K562 (cell line): Measurements from ENCODE around the gene AIG1.

Experiments used
- ARHGAP35 ChIP-seq: fragments of 450-650 bp; IDR thresholded peaks from 2 replicates; pipeline ENCODE4 v1.6.1; 2018; ENCODE audit not compliant: partially characterized antibody
- CBX8 ChIP-seq: fragments of 200-600 bp; sonication (generic); IDR thresholded peaks from 2 replicates; pipeline ENCODE4 v1.6.1; 2012; ENCODE audit warnings: borderline replicate concordance, mixed run types, low read depth, mild to moderate bottlenecking, moderate library complexity, mixed read lengths, low read length, control low read depth, inconsistent platforms; ENCODE audit not compliant: poor library complexity, severe bottlenecking; ENCODE audit errors: extremely low read depth
- E2F3 ChIP-seq: fragments of 250-450 bp; sonication (Bioruptor Pico); IDR thresholded peaks from 2 replicates; pipeline ENCODE4 v1.4.0; 2020; ENCODE audit warnings: mild to moderate bottlenecking
- ESRRA ChIP-seq: fragments of 450-650 bp; IDR thresholded peaks from 2 replicates; pipeline ENCODE4 v1.6.1; 2014; ENCODE audit warnings: low read depth, mild to moderate bottlenecking, moderate library complexity, borderline replicate concordance
- GTF2F1 ChIP-seq: IDR thresholded peaks from 2 replicates; pipeline ENCODE4 v1.6.1; 2011; ENCODE audit warnings: low read depth, low read length, improper control_type of control experiment
- HDAC3 ChIP-seq: fragments of 450-650 bp; IDR thresholded peaks from 2 replicates; pipeline ENCODE4 v1.6.1; 2018; ENCODE audit warnings: borderline replicate concordance, mild to moderate bottlenecking, moderate library complexity; ENCODE audit not compliant: partially characterized antibody
- SMAD1 ChIP-seq: fragments of 150-350 bp; IDR thresholded peaks from 2 replicates; pipeline ENCODE4 v1.6.1; 2014; ENCODE audit warnings: low read length, low read depth; ENCODE audit not compliant: partially characterized antibody
- SMAD3 ChIP-seq: fragments of 450-650 bp; formaldehyde crosslinking; conservative IDR thresholded peaks from 2 replicates; pipeline ENCODE4 v1.4.0; 2020; ENCODE audit warnings: mild to moderate bottlenecking
- STAT6 ChIP-seq: sonication (generic); formaldehyde crosslinking; IDR thresholded peaks from 2 replicates; pipeline ENCODE4 v1.8.1; 2023; ENCODE audit warnings: mild to moderate bottlenecking, missing genetic modification reagents
- YY1 ChIP-seq, 3 experiments: IDR thresholded peaks; 2 replicates each; pipeline ENCODE4 v1.6.1; 2011; ENCODE audit warnings: low read length in 2 of 3, mild to moderate bottlenecking in 2 of 3, moderate library complexity in 2 of 3, borderline replicate concordance in 1 of 3, control low read depth in 1 of 3, low read depth in 1 of 3; ENCODE audit not compliant: insufficient read depth in 3 of 3, insufficient replicate concordance in 2 of 3, control insufficient read depth in 1 of 3, insufficient read length in 1 of 3; ENCODE audit errors: extremely low read depth in 1 of 3
- TF ChIP-seq, protein P1 (sequence below), 3 experiments: IDR thresholded peaks in 2 of 3; conservative IDR thresholded peaks in 1 of 3; 2 replicates each; pipeline ENCODE4 v1.5.1; 2011 to 2012; ENCODE audit warnings: low read length in 3 of 3, mild to moderate bottlenecking in 3 of 3, control low read depth in 2 of 3, improper control_type of control experiment in 1 of 3, inconsistent platforms in 1 of 3, low read depth in 1 of 3, mixed read lengths in 1 of 3, moderate library complexity in 1 of 3; ENCODE audit not compliant: insufficient read depth in 2 of 3
- TF ChIP-seq, protein P2 (sequence below): sonication (generic); formaldehyde crosslinking; IDR thresholded peaks from 2 replicates; pipeline ENCODE4 v1.8.0; 2023; ENCODE audit warnings: mild to moderate bottlenecking, missing genetic modification reagents

DNA sequence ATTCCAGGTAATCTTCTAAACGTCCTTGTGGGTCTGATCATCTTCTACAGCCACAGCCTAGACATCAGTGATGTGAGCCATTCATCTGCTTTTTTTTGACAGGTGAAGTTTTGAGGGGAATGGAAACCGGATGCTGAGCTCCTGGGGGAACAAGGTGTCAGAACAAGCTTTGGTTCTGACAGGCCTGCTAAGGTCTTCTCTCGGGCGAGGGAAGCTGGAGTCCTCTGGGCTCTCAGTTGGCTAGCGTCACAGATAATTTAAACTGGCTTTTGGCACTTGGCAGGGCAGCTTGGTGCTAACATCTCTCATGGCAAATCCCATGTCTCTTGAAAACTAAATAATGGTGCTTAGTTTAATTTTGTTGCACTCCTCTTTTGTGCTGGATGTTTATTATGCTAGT lies 8.4 kb upstream of the AIG1 start:
- TF ChIP-seq SMAD1, result no peak
- TF ChIP-seq SMAD3 (CRISPR knock-in tag), result no peak
- TF ChIP-seq E2F3 (CRISPR knock-in tag), result no peak
- TF ChIP-seq, protein P1, sequence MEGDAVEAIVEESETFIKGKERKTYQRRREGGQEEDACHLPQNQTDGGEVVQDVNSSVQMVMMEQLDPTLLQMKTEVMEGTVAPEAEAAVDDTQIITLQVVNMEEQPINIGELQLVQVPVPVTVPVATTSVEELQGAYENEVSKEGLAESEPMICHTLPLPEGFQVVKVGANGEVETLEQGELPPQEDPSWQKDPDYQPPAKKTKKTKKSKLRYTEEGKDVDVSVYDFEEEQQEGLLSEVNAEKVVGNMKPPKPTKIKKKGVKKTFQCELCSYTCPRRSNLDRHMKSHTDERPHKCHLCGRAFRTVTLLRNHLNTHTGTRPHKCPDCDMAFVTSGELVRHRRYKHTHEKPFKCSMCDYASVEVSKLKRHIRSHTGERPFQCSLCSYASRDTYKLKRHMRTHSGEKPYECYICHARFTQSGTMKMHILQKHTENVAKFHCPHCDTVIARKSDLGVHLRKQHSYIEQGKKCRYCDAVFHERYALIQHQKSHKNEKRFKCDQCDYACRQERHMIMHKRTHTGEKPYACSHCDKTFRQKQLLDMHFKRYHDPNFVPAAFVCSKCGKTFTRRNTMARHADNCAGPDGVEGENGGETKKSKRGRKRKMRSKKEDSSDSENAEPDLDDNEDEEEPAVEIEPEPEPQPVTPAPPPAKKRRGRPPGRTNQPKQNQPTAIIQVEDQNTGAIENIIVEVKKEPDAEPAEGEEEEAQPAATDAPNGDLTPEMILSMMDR (IDR thresholded peaks at IDR 0.05 in 2 of 3, conservative IDR thresholded peaks at IDR 0.05 in 1 of 3; ENCODE audit: insufficient read depth in 2 of 3, low read depth in 1 of 3, low read length in 3 of 3), result no peak
- no peak for TF ChIP-seq CBX8
- TF ChIP-seq GTF2F1, result no peak
- TF ChIP-seq HDAC3, result no peak
- TF ChIP-seq ESRRA, result no peak
- TF ChIP-seq STAT6 (CRISPR knock-in tag), result no peak
- TF ChIP-seq, protein P2, sequence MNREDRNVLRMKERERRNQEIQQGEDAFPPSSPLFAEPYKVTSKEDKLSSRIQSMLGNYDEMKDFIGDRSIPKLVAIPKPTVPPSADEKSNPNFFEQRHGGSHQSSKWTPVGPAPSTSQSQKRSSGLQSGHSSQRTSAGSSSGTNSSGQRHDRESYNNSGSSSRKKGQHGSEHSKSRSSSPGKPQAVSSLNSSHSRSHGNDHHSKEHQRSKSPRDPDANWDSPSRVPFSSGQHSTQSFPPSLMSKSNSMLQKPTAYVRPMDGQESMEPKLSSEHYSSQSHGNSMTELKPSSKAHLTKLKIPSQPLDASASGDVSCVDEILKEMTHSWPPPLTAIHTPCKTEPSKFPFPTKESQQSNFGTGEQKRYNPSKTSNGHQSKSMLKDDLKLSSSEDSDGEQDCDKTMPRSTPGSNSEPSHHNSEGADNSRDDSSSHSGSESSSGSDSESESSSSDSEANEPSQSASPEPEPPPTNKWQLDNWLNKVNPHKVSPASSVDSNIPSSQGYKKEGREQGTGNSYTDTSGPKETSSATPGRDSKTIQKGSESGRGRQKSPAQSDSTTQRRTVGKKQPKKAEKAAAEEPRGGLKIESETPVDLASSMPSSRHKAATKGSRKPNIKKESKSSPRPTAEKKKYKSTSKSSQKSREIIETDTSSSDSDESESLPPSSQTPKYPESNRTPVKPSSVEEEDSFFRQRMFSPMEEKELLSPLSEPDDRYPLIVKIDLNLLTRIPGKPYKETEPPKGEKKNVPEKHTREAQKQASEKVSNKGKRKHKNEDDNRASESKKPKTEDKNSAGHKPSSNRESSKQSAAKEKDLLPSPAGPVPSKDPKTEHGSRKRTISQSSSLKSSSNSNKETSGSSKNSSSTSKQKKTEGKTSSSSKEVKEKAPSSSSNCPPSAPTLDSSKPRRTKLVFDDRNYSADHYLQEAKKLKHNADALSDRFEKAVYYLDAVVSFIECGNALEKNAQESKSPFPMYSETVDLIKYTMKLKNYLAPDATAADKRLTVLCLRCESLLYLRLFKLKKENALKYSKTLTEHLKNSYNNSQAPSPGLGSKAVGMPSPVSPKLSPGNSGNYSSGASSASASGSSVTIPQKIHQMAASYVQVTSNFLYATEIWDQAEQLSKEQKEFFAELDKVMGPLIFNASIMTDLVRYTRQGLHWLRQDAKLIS, result no peak
- no peak for TF ChIP-seq YY1 (IDR thresholded peaks at IDR 0.05; ENCODE audit: borderline replicate concordance in 1 of 3, control insufficient read depth in 1 of 3, extremely low read depth in 1 of 3, insufficient read depth in 3 of 3, insufficient read length in 1 of 3, insufficient replicate concordance in 2 of 3, low read depth in 1 of 3, low read length in 2 of 3)
- TF ChIP-seq ARHGAP35, result no peak
